Hepatocyte (in vitro differentiated cells): ENCODE results near the gene PLBD2. TPM values are rescaled to one million over a fixed set of nuclear protein-coding genes. Genes with fewer than 3 reads are reported as not detected.

Experiments
- DNase-seq: peaks from one replicate; pipeline ENCODE4 v3.0.0-alpha.2; 2016; ENCODE audit warnings: low spot score
- H2AFZ ChIP-seq: fragments of 200-600 bp; sonication (generic); 2 replicates; pipeline ENCODE4 v1.6.0; 2016; ENCODE audit warnings: antibody characterized with exemption, mild to moderate bottlenecking
- H3K27ac ChIP-seq: fragments of 200-600 bp; sonication (generic); 2 replicates; pipeline ENCODE4 v1.5.1; 2016; ENCODE audit warnings: mild to moderate bottlenecking
- H3K27me3 ChIP-seq: fragments of 200-600 bp; sonication (generic); 2 replicates; pipeline ENCODE4 v1.6.1; 2016
- H3K36me3 ChIP-seq: fragments of 200-600 bp; sonication (generic); replicated peaks from 2 replicates; pipeline ENCODE4 v1.5.1; 2016; ENCODE audit warnings: low read depth; ENCODE audit not compliant: insufficient read depth
- H3K4me1 ChIP-seq: fragments of 200-600 bp; sonication (generic); 2 replicates; pipeline ENCODE4 v1.5.1; 2016; ENCODE audit warnings: mild to moderate bottlenecking, moderate library complexity; ENCODE audit not compliant: insufficient read depth
- H3K4me2 ChIP-seq: fragments of 200-600 bp; sonication (generic); 2 replicates; pipeline ENCODE4 v1.6.0; 2016
- H3K4me3 ChIP-seq: fragments of 200-600 bp; sonication (generic); 2 replicates; pipeline ENCODE4 v1.5.1; 2016; ENCODE audit warnings: mild to moderate bottlenecking
- H3K79me2 ChIP-seq: fragments of 200-600 bp; sonication (generic); 2 replicates; pipeline ENCODE4 v1.6.0; 2017; ENCODE audit warnings: mild to moderate bottlenecking
- H3K9me2 ChIP-seq: fragments of 200-600 bp; sonication (generic); replicated peaks from 2 replicates; pipeline ENCODE4 v1.6.0; 2017; ENCODE audit warnings: mild to moderate bottlenecking; ENCODE audit not compliant: insufficient read depth
- H3K9me3 ChIP-seq: fragments of 200-600 bp; sonication (generic); 2 replicates; pipeline ENCODE4 v1.5.1; 2016; ENCODE audit warnings: low read depth, mild to moderate bottlenecking
- H4K20me1 ChIP-seq: fragments of 200-600 bp; sonication (generic); 2 replicates; pipeline ENCODE4 v1.6.0; 2016; ENCODE audit warnings: mild to moderate bottlenecking; ENCODE audit not compliant: insufficient read depth, poor library complexity, severe bottlenecking
- CTCF ChIP-seq: fragments of 200-600 bp; sonication (generic); IDR thresholded peaks from 2 replicates; pipeline ENCODE4 v1.5.1; 2016; ENCODE audit warnings: antibody characterized with exemption, mild to moderate bottlenecking; ENCODE audit not compliant: poor library complexity
- EZH2 ChIP-seq: fragments of 200-600 bp; sonication (generic); IDR thresholded peaks from 2 replicates; pipeline ENCODE4 v1.6.1; 2016; ENCODE audit warnings: antibody characterized with exemption, mild to moderate bottlenecking, borderline replicate concordance
- EZH2phosphoT487 ChIP-seq: fragments of 200-600 bp; sonication (generic); IDR thresholded peaks from one replicate; pipeline ENCODE4 v1.6.1; 2018; ENCODE audit warnings: antibody characterized with exemption, mild to moderate bottlenecking, low read depth, moderate library complexity; ENCODE audit not compliant: unreplicated experiment, severe bottlenecking
- WGBS: methylation state at CpG from one replicate; pipeline ENCODE4 v1.1.6; 2016; ENCODE audit warnings: low lambda C conversion rate; ENCODE audit errors: missing lambda C conversion rate; 5-methylcytosine and 5-hydroxymethylcytosine counted together
- polyA plus RNA-seq: library from polyadenylated mRNA; unstranded; fragments of >200 nt; fragmentation: Nextera tagmentation; extraction: Ambion mirVana; gene quantifications from 2 replicates; pipeline ENCODE4 v1.2.1, GENCODE V29; 2016
- total RNA-seq: library from RNA; depleted of rRNA; stranded (reverse); fragments of >200 nt; gene quantifications from 2 replicates; pipeline ENCODE4 v1.2.3, GENCODE V29; 2014

Gene PLBD2
- total and polyA plus RNA-seq, 2 experiments from 2014 or later, result 32.5 to 47.6 TPM

- Histone ChIP-seq H3K27me3 (no peaks in the 10 kb centered on the region), H3K27ac (no peak overlapping the region), H3K4me3 (no peak overlapping the region), H4K20me1 (no peaks in the 10 kb centered on the region), H3K9me2 (no peaks in the 10 kb centered on the region), H3K36me3 (no peaks in the 10 kb centered on the region), H3K79me2 (no peaks in the 10 kb centered on the region), H3K4me2 (no peak overlapping the region), H2AFZ (no peak overlapping the region), H3K9me3 (no peaks in the 10 kb centered on the region), H3K4me1 (no peaks in the 10 kb centered on the region)
- 93% methylated on average over 5 of the region's 5 CpGs for WGBS
- TF ChIP-seq EZH2phosphoT487 (no peak), CTCF (no peak), EZH2 (no peak)
- DNase-seq, result no peak
Measured at GRCh38 chr12:113393749-113394148, 35.4 kb downstream of the PLBD2 start.

- Histone ChIP-seq H3K36me3 (no peaks in the 10 kb centered on the region), H3K4me1 (no peaks in the 10 kb centered on the region), H3K4me2 (no peak overlapping the region), H3K27me3 (no peaks in the 10 kb centered on the region), H3K9me3 (no peaks in the 10 kb centered on the region), H3K27ac (no peak overlapping the region), H3K4me3 (no peak overlapping the region), H3K79me2 (no peaks in the 10 kb centered on the region), H3K9me2 (no peaks in the 10 kb centered on the region), H2AFZ (no peak overlapping the region), H4K20me1 (no peaks in the 10 kb centered on the region)
- WGBS, result 86% methylated on average over 5 of the region's 5 CpGs
- DNase-seq, result no peak
- no peak for TF ChIP-seq EZH2phosphoT487
- TF ChIP-seq EZH2, result no peak
- TF ChIP-seq CTCF, result no peak
Measured at GRCh38 chr12:113395119-113395518, 36.7 kb downstream of the PLBD2 start.

DNA sequence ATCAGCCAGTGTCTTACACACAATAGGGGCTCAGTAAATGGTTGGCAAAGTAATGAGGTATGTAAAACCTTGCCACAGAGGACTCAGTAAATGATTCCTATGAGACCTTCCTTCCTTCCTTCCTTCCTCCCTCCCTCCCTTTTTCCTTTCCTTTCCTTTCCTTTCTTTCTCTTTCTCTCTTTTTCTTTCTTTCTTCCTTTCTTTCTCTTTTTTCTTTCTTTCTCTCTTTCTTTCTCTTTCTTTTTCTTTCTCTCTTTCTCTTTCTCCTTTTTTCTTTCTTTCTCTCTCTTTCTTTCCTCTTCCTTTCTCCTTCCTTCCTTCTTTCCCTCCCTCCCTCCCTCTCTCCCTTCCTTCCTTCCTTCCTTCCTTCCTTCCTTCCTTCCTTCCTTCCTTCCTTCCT, 37.8 kb downstream of the PLBD2 start:
- H3K36me3 ChIP-seq, result no peaks in the 10 kb centered on the region
- H2AFZ ChIP-seq, result no peak overlapping the region
- no peak overlapping the region for H3K4me3 ChIP-seq
- no peaks in the 10 kb centered on the region for H3K9me3 ChIP-seq
- TF ChIP-seq CTCF (no peak), EZH2phosphoT487 (no peak), EZH2 (no peak)
- H3K4me1 ChIP-seq, result no peaks in the 10 kb centered on the region
- DNase-seq, result no peak
- no peaks in the 10 kb centered on the region for H4K20me1 ChIP-seq
- no peaks in the 10 kb centered on the region for H3K27me3 ChIP-seq
- H3K4me2 ChIP-seq, result no peak overlapping the region
- no peaks in the 10 kb centered on the region for H3K79me2 ChIP-seq
- H3K27ac ChIP-seq, result no peak overlapping the region
- no peaks in the 10 kb centered on the region for H3K9me2 ChIP-seq

GRCh38 chr12:113396828-113397496, 38.6 kb downstream of the PLBD2 start:
- Histone ChIP-seq H3K9me3 (no peaks in the 10 kb centered on the region), H3K4me1 (no peaks in the 10 kb centered on the region), H3K27ac (no peak overlapping the region), H3K4me3 (no peak overlapping the region), H4K20me1 (no peaks in the 10 kb centered on the region), H3K9me2 (no peaks in the 10 kb centered on the region), H3K36me3 (no peaks in the 10 kb centered on the region), H3K4me2 (no peak overlapping the region), H3K27me3 (no peaks in the 10 kb centered on the region), H2AFZ (no peak overlapping the region), H3K79me2 (no peaks in the 10 kb centered on the region)
- 87% methylated on average over 14 of the region's 16 CpGs for WGBS
- TF ChIP-seq EZH2phosphoT487 (no peak), EZH2 (no peak)
- no peak for DNase-seq
